NCI-H1694 treated with DMSO at 0.1 percent for 48 hours (cell line): ENCODE data around the gene ARAP2.
A peak's percentile ranks its signal among the peaks of the same experiment; 100 is the strongest.

Experiments used
- DNase-seq: peaks from one replicate; lab custom pipeline; 2025; lab: John Stamatoyannopoulos, UW

ARAP2 gene

GRCh38 chr4:36039026-36039425 lies 205.3 kb downstream of the ARAP2 start:
- no peak for DNase-seq

DNA sequence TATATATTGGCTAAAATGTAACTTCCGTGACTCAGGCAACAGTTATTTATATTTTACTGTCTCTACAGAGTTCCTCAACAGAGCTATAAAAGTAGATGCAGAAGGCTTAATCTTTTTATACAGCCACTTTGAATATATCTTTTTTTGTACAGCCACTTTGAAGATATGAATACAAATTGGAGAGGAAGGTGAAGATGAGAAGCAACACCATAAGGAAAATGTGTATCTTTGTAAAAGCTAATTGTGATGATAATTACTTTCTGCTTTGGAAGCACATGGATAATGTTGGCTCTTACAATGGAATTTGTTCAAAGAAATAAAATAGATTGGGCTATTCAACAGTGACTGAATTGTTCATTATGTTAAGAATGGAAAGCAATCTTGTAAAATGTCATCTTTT lies 205.8 kb downstream of the ARAP2 start:
- DNase-seq: no peak

DNA sequence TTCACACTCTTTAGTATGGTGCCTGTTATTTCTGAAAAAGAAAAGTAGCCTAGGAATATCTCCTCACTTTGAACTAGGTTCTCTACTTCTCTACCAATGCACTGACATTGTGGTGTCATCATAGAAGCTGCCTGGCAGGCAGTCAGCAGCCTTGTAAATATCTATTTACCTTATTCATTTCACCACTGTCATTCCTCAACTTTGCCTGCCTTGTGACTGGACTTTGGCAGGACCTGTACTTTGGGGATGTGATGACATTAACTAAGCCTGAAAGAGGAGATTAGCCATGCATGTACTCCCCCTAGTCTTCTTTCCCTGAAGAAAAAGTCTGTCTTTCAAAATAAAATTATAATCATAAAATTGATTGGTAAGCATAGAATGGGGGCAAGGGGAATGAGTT lies 207.2 kb downstream of the ARAP2 start:
- DNase-seq: no peak

DNA sequence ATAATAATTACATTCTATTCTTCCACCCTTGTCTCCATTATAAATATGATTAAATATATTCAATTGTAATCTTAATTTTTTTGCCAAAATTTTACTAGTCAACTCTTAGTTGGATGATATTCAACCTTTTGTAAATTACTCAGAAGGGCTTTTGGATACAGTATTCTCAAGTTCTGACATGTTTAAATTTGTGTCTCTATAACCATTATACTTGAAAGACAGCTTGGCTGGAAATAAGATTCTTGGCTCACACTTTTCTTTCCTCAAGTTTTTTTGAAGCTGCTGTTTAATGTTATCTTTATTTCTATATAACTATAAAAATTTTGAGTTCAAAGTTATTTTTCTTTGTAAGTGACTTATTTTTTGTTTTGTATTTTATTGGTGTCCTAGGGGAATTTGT lies 214.4 kb downstream of the ARAP2 start:
- no peak for DNase-seq

DNA sequence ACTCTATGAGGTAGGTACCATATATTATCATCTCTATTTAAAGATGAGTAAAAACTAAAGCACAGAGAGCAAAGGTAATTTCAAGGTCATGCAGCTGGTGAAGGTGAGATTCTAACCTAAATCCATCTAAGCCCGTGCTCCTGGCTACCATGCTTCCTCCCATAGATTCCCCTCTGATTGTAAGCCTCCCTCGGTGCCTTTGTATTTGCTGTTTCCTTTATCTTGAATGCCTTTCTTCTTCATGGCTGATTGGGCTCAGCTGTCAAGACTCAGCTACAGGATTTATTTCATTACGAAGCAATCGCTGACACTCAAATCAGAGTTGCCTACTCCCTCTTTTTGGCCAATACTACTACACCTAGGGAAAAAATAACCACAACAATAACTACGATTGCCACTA lies 217.1 kb downstream of the ARAP2 start:
- no peak for DNase-seq

DNA sequence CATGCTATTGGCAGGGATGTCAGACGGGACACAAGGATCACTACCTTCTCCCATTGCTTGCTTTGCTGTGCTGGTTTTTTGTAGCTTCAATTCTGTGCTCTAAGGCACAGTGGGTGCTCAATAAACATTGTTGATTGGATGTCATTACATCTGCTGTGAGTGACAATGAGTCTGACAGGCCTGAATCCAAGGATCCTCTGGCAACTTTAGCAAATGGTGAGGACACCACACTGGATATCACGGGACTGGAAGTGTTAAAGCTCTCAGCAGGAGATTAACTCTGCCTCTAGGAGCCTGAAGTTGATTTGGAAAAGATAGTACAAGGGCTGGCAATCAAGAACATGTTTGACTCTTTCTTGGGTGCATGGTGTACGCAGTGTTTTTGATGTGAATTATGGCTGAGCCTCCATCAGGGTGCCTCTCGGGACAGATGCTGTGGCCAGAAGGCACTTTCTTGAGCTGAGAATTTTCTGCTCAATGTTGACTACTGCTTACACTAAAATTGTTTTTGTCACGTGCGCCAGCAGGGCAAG lies 217.9 kb downstream of the ARAP2 start:
- peak; percentile 68 for DNase-seq

GRCh38 chr4:36024901-36025660 lies 219.2 kb downstream of the ARAP2 start:
- peak; percentile 75 for DNase-seq

GRCh38 chr4:36020351-36020750 lies 224.0 kb downstream of the ARAP2 start:
- DNase-seq: no peak
